ENCODE data around the gene KDM2B.
A peak's percentile ranks its signal among the peaks of the same experiment; 100 is the strongest.

The KDM2B gene

DNA sequence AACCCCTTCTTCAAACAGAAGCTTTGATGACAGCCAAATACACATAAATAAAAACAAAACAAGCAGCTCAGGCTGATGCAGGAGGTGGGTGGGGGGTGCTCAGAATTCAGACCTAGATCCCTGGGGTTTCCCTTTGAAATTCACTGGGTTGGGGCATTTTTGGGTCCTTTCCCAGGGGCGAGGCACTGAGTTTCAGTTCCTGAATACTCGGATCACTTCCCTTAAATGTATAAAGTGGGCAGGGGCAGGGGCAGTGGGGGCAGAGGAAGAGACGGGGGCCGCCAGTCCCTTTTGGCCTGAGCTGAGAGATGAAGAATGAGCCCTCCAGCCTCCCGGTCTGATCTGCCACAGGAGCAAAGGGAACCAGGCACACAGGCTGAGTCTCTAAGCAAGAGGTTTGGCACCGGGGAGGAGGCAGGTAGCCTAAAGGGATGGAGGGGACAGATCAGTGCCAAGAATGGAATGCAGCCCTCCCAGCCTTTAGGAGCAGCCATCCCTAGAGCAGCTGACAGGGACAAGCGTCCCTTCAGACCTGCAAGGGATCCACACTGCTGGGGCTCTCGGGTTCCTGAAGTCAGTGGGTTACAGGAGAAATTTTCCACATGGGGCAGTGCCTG, 20.3 kb downstream of the KDM2B start:
- no peak for DNase-seq

DNA sequence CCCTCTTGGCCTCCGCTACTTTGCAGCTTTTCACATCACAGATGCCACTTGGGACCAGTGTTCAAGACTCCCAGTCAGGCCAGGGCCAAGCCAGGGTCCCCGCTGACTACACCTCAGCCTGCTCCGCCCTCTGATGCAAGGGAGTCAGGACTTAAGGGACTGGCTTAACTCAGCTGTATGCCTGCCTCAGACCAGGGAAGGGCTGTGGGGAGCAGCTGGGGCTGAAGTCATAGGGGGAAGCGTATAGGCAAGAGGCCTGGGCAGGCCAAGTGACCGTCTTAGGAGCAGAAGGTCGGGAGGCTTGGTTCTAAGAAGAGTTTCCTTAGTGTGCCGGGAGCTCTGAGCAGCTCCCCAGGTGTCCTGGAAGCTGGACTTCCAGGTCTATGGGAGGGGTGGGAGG, 21.9 kb downstream of the KDM2B start:
- no peak for DNase-seq

DNA sequence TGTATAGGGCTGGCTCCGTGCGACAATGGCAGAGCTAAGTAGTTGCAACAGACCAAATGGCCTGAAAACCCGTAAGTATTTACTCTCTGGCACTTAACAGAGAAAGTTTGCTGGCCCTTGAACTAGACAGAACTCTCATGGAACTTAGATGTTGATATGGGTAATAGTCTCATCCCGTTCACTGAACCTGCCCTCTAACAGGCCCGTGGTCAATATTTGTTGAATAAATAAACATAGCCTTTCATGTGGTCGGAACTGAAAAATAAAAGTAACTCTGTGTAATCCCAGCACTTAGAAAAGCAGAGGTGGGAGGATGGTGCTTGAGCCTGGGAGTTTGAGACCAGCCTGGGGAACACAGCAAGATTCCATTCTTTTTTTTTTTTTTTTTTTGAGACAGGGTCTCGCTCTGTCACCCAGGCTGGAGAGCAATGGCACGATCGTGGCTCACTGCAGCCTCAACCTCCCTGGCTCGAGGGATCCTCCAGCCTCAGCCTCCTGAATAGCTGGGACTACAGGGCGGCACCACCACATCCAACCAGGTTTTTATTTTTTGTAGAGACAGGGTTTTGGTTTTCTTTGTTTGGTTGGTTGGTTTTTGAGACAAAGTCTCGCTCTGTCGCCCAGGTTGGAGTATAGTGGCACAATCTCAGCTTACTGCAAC, 29.7 kb downstream of the KDM2B start:
- DNase-seq = no peak

DNA sequence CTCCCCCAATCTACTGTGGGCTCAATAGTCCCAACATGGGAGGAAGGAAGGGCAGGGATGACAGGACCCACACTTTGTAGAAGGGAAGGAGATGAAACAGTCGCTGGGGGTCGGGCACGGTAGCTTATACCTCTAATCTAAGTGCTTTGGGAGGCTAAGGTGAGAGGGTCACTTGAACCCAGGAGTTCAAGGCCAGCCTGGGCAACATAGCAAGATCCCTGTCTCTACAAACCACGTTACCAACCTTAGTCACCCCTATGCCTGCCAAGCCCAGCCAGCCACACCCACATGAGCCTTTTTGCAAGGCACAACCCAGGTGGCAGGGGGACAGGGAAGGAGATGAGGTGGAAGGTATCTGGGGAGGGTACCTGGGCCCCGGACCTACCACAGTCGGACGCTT, 31.7 kb downstream of the KDM2B start:
- DNase-seq = no peak

DNA sequence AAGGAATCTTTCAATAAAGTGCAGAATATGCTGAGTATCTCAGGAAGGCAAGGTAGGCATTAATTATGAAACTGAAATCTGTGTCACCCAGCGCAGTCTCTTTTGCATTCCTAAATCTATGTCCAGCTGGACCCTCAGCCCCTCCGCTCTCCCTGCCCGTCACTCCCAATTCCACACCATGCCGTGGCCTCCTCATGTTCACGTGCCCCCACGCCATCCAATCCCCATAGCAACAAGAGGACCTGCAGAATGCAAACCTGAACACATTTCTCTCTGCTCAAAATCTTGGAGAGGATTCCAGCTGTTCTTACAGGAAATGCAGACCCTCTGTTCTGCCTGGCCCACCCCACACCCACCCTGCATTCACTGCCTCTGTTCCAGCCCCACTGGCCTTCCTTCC, 35.3 kb downstream of the KDM2B start:
- no peak for DNase-seq

DNA sequence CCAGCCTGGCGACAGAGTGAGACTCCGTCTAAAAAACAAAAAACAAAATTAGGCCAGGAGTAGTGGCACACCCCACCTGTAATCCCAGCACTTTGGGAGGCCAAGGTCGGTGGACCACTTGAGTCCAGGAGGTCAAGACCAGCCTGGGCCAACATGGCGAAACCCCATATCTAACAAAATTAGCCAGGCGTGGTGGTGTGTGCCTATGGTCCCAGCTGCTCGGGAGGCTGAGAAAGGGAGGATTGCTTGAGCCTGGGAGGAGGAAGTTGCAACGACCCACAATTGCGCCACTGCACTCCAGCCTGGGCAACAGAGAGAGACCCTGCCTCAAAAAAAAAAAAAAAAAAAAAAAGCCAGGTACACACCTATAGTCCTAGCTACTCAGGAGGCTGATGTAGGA, 37.0 kb downstream of the KDM2B start:
- DNase-seq = no peak

DNA sequence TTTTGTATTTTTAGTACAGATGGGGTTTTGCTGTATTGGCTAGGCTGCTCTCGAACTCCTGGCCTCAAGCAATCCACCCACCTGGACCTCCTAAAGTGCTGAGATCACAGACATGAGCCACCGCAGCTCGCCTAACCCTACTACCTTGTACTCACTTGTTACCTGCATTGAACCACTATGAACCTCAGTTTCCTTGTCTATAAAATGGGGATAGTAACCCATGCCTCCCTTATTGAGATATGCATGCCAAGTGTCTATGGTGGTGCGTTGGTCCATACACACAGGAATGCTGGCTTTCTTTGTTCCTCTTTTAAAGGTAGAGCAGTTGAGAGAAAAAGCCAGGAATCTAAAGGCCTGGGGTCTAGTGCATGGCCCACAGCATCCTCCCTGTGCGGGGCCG, 40.9 kb downstream of the KDM2B start:
- no peak for DNase-seq

DNA sequence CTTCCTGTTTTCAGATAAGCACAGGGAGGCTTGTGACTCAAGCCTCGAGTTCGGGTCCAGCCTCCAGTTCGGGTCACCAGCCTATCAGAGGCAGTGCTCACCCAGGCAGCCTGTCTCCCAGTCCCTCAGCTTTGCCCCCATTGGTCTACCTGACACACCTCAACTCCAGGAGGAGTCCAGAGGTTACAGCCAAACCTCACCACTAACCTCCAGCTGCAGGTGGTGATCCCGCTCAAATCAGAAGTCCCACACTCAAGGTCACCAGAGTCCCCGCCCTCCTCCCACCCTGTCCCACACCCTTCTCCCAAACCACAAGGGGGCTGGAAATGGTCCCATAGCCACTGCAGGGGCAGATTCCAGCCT, 42.1 kb downstream of the KDM2B start:
- no peak for DNase-seq

DNA sequence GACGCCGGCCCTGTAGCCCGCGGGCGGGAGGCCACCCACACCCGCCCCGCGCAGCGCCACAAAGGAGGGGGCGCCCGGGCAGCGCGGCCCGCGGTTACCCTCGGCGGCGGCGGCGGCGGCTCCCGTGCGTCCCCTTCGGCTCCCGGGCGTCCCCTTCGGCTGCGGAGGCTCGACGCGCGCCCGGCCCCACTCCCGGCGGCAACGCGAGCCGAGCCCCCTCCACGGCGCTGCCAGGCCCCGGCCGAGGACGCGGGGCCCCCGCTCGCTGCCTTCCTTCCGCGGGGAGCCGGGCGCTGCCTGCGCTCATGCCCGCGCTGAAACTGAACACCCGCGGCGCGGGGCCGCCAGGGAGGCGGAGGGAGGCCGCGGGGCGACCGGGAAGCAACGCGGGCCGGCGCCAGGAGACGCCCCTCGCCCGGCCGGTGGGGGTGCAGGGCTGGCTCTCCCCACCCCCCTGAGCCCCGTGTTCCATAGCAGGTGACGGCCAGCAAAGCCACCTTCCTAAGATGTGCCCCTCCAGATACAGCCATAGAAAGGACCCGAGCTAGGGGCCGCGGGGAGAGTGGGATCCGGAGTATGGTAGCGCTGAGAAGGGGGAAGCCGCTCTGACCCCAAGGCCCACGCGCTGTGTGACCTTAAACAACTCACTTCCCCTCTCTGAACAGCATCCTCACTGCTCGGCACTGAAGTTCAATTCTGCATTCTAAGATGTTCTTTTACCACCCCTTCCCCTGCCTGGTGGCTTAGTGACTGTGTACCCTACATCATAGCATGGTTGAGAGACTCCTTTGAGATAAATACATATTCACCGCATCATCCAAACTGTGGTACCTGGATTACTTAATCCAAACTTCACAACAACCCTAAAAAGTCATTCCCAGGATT, 42.8 kb downstream of the KDM2B start:
- no peak for DNase-seq

DNA sequence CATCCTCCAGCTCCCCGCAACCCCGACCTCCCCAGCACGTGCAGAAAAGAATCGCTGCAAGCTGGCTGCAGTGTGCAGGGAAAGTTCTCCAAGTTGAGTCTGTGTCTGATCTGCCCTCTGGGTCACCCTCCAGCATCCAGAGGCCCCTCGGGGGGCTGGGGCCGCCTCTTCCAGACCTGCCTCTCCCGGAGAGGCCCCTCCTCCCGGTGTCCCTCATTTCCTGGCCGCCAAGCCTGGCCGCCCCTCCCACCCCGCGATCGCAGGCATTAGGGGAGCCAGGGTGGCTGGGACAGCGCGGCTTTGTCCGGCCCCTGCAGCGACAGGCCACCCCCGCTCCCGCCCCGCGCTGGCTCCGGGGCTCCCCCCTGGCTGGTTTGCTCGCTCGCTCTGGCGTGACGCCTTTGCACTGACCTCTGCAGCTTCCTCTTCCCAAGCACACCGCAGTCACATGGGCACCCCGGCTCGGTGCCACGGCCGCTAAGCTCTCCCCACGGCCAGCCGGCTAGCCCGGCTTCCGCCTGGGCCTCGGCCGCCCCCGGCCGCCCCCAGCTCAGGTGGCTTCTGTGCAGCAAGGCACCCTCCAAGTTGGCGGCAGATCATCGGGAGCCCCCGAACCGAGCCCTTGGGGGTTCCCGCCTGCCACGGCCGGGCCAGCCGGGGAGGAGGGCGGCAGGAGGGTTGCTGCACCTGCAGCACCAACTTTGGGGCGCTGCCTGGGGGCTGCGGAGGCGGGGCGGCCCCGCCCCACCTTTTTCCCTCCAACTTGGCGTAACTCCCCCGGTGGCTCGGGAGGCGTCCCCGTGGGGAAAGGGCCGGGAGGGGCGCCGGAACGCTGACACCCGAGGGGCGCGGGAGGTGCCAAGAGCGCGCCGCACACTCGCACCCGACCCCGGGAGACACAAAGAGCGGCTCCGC, 43.7 kb downstream of the KDM2B start:
- DNase-seq = no peak

DNA sequence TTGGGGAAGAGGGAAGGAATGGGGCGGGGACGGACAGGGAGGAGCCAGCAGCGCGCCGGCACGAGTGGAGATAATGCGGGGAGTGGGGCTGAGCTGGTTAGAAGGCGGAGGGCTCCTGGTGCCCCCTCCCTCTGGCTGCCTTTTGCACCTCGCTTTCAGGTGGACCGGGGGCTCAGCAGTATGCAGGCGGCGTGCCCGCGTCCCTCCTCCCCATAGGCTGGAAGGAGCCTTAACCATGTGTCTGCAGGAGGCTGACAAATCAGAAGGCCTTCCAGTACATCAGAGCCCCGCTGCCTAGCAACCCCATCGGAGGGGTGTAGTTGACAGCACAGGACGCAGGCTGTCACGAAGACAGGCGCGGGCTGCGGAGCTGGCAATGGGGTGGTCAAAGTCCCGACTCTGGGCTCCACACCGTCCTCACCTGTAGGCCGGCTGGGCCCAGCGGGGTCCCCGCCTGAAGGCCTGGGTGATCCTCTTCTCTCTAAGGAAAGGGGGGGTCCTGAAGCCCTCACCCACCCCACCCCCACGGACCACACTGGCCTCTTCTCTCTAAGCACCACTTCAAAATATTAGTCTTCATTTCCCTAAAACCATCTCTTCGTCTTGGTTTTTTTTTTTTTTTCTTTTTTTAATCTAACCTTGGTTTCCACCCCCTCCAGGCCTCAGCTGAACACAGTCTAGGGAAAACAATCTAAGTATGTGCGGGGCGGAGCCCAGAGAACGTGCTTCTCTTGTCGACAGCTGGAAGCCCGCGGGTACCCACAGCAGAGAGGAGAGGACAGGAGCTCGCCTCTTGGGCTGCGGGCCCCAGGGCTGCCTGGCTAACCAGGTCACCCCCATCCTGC, 44.5 kb downstream of the KDM2B start:
- DNase-seq = peak; percentile 27 to 30

DNA sequence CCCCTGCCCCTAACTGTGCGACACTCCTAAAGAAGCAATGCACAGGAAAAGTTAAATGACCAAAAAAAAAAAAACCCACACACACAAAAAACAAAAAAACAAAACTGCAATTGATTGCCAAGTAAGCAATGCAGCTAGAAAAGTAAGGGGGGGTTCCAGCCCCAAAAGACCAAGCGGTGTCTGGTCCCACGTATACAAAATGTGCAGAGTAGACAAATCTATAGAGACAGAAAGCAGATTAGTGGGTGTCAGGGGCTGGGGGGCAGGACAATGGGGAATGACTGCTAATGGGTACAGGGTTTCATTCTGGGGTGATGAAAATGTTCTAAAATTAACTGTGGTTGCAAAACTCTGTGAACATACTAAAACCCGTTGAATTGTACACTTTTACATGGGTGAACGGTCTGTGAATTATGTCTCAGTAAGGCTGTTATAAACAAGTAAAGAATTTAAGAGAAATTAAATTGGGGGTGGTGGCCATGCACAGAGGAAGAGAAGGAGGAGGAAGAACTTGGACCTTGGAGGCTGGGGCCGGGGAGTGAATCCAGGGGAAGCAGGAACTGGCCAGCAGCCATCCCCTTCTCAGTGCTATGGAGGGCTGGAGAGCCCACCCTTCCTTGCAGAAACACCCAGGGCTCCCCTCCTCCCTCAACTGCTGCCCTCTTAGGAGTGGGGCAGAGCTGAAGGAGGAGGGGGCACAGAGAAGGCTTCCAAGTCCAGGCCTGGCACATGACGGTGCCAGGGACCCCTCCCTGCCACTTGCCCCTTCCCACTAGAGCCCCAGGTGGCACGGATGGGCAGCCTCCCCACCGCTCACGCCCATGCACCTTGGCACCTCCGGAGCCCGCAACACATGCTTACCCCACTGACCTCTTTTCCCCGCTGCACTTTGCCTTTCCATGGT, 45.4 kb downstream of the KDM2B start:
- DNase-seq = no peak

DNA sequence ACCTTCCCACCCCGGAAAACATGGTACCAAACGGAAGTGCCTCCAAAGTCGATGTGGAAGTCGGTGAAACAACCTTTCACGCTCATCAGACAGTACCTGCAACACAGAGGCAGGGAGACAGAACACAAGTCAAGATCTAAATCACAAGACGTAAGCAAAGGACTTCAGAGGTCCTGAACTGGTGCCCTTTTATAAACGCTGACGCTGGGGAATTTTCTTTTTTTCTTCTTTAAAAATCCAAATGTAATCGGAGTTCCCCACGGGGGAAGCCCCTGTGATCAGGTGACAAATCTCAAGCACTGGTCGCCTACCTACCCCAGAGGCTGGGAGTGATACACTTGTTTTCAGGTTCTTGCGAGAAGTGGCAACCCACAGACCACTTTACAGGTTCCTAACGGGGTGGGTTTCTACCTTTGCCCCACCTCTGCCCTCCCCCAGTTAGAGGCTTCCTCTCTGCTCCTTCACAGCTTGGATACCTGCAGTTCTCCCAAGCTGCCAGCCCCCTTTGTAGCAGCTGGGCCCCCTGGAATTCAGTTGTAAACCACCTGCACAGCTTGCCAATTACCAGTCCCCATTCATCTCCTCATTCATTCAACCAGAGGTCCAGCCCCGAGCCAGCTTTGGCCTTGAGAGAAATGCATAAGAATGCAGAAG, 46.2 kb downstream of the KDM2B start:
- no peak for DNase-seq

DNA sequence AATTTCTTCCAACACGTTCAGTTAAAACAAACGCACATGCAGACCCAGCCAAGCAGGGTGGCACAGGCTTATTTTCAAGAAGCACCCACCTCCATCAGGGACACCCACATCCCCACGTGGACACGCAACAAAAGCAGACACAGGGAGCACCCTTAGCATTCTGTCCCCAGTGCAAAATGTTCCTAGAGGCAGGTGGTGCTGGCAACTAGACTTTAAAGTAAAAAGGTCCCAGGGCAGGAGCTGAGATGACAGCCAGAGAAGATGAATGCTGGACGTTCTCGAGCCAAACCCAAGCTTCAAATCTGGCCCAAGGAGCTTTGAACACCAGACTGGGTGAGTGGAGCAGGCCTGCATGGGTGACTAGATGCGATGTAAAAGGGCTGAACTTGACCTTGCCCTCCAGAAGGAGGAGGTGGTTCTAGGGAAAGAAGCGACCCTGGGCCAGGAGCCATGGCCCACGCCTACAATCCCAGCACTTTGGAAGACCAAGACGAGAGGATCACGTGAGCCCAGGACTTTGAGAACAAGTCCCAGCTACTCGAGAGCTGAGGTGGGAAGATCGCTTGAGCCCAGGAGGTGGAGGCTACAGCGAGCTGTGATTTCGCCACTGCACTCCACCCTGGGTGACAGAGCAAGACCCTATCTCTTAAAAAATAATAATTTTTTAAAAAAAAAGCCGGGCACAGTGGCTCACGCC, 47.3 kb downstream of the KDM2B start:
- no peak for DNase-seq

DNA sequence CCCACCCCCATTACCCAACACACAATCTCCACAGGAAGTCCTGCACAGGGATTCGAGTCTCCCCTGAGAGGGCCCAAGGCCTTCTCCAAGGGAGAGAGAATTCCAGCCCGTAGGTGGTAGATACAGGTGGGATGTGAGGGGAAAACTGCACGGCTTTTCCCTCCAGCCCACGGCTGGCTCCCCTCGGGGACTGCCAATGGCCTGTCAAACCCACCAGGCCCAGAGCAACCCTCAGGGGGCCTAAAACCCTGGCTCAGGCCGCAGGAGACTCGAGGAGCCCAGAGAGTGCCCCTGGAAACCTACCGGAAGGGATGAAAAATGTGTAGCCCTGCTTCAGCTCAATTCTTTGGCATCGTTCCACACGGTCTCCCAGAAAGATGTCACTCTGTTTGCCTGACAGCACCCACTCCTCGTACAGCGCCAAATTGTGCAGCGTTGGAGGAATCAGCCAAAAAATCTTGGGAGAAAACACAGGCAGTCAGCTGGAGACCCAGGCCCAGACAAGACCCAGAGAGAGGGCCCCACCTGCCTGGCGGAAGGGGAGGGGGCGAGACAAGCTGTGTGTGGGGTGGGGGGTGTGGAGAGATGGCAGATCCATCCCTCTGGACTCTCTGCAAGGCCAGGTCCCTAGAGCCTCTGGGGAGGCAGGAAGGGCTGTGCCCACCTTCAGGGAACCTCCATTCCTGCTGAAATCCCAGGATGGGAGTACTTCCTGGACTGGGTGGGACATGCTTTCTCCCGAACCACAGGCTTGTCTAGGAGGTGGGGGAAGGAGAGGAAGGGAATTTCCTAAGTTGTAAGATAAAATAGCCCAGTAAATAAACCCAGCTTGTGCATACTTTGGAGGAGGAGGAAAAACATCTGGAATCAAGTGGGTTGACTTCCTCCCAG, 48.1 kb downstream of the KDM2B start:
- DNase-seq = no peak

DNA sequence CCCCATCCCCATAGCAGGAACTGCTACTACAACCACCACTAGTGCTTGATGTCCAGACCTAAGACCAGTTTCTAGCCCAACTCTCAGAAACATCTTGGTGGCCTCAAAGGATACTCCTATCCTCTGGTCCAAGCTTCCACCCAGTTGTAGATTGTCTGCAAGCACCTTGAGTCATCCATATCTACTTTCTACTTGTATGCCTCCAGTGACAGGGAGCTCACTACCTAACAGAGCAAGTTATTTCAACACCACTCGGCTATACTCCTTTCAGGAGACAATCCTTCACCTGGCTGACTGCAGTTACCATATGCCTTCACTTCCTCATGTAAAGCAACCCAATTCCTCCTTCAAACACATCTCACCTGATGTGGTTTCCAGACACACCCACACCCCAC, 49.5 kb downstream of the KDM2B start:
- DNase-seq = no peak

DNA sequence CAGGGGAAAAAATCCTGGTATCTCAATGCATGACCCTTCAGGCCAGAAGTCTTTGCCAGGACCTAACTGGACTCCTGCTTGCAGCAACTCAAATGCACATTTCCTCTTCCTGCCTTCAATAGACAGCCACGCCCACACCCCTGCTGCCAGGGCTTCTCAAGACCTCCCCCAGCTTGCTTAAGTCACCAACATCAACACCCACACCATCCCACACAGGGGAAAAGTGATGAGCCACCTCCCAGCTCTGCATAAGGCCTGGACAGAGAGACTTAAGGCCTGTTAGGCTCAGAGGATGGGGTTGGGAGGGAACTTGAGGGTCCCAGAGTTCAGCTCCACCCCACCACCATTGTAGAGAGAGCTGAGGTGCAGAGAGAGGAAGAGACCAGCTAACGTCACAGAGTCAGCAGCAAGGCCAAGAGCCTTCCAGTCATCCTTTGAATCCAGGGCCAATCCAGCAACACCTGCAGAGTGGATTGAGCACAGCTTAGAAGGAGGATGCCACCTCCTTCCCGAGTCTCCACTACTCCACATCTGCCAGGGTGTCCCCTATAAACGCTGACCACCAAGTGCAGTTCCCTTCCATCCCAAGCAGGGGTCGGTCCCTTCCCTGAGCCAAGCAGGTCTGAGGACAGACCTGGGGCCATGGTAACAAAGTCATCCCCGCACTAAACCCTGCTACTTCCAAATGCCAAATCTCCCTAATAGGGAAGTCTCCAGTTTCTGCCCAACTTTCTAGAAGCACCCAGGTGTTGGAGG, 50.0 kb downstream of the KDM2B start:
- no peak for DNase-seq

DNA sequence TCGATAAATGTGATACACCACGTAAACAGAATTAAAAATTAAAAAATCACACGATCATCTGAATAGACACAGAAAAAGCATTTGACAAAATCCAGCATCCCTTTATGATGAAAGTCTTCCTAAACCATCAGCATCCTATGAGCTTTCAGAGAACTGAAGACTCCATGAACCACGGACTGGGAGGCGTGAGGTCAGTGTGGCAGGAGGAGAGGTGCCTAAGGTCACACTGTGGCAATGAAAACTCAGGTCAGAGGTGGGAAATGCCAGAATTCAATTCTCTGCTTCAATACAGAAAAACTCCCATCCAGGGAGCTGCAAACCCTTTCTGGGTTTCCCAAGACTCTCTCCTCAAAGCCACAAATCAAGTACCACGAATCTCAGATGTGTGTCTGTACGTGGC, 51.6 kb downstream of the KDM2B start:
- DNase-seq = no peak
